ENCODE results near the gene HK3. TPM values are rescaled to one million over a fixed set of nuclear protein-coding genes. Genes with fewer than 3 reads are reported as not detected.

Gene HK3
- total and polyA plus RNA-seq, 2 experiments from 2014 or later = not detected

DNA sequence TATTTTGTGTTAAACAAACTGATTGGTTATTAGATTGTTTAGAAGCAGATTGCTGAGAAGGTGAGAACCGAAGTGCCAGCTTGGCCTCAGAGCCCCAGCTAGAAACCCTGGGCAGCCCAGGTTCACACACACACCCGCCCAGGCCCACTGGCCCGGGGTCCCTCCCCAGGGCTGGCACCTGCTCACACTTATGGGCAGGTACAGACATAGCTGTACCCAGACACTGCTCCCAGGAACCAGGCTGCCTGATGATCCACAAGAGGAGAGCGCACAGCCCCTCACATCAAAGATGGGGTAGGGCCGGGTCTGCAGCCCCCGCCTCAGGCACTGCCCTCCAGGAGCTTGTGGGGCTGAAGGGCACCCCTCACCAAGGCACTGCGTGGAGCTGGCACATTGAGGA, 33.2 kb downstream of the HK3 start:
- Histone ChIP-seq H3K27me3 (ENCODE audit: insufficient read depth) (no peaks in the 10 kb centered on the region), H2AFZ (no peak overlapping the region), H3F3A (replicated peaks; ENCODE audit: low read depth) (no peaks in the 10 kb centered on the region), H3K36me3 (ENCODE audit: insufficient read depth) (no peaks in the 10 kb centered on the region), H3K27ac (ENCODE audit: low read depth) (no peak overlapping the region), H3K4me1 (ENCODE audit: insufficient read depth) (peaks cover 15% of the 10 kb centered on the region; the same call in 1 of the 2 replicates), H4K20me1 (replicated peaks; ENCODE audit: insufficient read depth) (no peaks in the 10 kb centered on the region), H3K4me3 (no peak overlapping the region), H3K4me2 (no peak overlapping the region), H3K79me2 (replicated peaks; ENCODE audit: insufficient read depth) (no peaks in the 10 kb centered on the region), H3K9me2 (ENCODE audit: insufficient read depth) (no peaks in the 10 kb centered on the region)
- TF ChIP-seq, protein P1, sequence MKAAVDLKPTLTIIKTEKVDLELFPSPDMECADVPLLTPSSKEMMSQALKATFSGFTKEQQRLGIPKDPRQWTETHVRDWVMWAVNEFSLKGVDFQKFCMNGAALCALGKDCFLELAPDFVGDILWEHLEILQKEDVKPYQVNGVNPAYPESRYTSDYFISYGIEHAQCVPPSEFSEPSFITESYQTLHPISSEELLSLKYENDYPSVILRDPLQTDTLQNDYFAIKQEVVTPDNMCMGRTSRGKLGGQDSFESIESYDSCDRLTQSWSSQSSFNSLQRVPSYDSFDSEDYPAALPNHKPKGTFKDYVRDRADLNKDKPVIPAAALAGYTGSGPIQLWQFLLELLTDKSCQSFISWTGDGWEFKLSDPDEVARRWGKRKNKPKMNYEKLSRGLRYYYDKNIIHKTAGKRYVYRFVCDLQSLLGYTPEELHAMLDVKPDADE (IDR thresholded peaks at IDR 0.05) = no peak
- TF ChIP-seq JUNB (IDR thresholded peaks at IDR 0.05; ENCODE audit: unreplicated experiment) (no peak), STAT1 (IDR thresholded peaks at IDR 0.05; ENCODE audit: unreplicated experiment) (no peak), ZNF462 (CRISPR knock-in tag; IDR thresholded peaks at IDR 0.05) (no peak), EZH2 (IDR thresholded peaks at IDR 0.05; ENCODE audit: low read depth, unreplicated experiment) (no peak), CREB1 (CRISPR knock-in tag; IDR thresholded peaks at IDR 0.05; ENCODE audit: low read depth) (no peak), POLR2AphosphoS5 (IDR thresholded peaks at IDR 0.05; ENCODE audit: low read depth) (no peak), ZNF331 (CRISPR knock-in tag; IDR thresholded peaks at IDR 0.05; ENCODE audit: low read depth) (no peak), EZH2phosphoT487 (IDR thresholded peaks at IDR 0.05; ENCODE audit: unreplicated experiment) (no peak), NANOG (IDR thresholded peaks at IDR 0.05; ENCODE audit: borderline replicate concordance) (no peak), ZNF114 (CRISPR knock-in tag; IDR thresholded peaks at IDR 0.05) (no peak)
- TF ChIP-seq, protein P2, sequence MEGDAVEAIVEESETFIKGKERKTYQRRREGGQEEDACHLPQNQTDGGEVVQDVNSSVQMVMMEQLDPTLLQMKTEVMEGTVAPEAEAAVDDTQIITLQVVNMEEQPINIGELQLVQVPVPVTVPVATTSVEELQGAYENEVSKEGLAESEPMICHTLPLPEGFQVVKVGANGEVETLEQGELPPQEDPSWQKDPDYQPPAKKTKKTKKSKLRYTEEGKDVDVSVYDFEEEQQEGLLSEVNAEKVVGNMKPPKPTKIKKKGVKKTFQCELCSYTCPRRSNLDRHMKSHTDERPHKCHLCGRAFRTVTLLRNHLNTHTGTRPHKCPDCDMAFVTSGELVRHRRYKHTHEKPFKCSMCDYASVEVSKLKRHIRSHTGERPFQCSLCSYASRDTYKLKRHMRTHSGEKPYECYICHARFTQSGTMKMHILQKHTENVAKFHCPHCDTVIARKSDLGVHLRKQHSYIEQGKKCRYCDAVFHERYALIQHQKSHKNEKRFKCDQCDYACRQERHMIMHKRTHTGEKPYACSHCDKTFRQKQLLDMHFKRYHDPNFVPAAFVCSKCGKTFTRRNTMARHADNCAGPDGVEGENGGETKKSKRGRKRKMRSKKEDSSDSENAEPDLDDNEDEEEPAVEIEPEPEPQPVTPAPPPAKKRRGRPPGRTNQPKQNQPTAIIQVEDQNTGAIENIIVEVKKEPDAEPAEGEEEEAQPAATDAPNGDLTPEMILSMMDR (conservative IDR thresholded peaks at IDR 0.05; ENCODE audit: low read depth in 2 of 2) = no peak
- TF ChIP-seq, protein P3, sequence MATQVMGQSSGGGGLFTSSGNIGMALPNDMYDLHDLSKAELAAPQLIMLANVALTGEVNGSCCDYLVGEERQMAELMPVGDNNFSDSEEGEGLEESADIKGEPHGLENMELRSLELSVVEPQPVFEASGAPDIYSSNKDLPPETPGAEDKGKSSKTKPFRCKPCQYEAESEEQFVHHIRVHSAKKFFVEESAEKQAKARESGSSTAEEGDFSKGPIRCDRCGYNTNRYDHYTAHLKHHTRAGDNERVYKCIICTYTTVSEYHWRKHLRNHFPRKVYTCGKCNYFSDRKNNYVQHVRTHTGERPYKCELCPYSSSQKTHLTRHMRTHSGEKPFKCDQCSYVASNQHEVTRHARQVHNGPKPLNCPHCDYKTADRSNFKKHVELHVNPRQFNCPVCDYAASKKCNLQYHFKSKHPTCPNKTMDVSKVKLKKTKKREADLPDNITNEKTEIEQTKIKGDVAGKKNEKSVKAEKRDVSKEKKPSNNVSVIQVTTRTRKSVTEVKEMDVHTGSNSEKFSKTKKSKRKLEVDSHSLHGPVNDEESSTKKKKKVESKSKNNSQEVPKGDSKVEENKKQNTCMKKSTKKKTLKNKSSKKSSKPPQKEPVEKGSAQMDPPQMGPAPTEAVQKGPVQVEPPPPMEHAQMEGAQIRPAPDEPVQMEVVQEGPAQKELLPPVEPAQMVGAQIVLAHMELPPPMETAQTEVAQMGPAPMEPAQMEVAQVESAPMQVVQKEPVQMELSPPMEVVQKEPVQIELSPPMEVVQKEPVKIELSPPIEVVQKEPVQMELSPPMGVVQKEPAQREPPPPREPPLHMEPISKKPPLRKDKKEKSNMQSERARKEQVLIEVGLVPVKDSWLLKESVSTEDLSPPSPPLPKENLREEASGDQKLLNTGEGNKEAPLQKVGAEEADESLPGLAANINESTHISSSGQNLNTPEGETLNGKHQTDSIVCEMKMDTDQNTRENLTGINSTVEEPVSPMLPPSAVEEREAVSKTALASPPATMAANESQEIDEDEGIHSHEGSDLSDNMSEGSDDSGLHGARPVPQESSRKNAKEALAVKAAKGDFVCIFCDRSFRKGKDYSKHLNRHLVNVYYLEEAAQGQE (IDR thresholded peaks at IDR 0.05; ENCODE audit: unreplicated experiment) = no peak
- no peak for ATAC-seq
- H3K4me3 Mint-ChIP-seq = no peak overlapping the region
- H3K9me3 Mint-ChIP-seq = no peaks in the 10 kb centered on the region
- H3K27ac Mint-ChIP-seq = no peak overlapping the region
- H3K4me1 Mint-ChIP-seq = peaks cover 43% of the 10 kb centered on the region
- H3K27me3 Mint-ChIP-seq (ENCODE audit: insufficient read depth, low read depth, poor library complexity) = peaks cover 18% of the 10 kb centered on the region
- H3K36me3 Mint-ChIP-seq (ENCODE audit: low read depth) = no peaks in the 10 kb centered on the region
- no peak for DNase-seq (ENCODE audit: low spot score)
